K562 (cell line): ENCODE measurements around the gene SDHAF3. TPM values are rescaled to one million over a fixed set of nuclear protein-coding genes. Genes with fewer than 3 reads are reported as not detected.
A peak's percentile ranks its signal among the peaks of the same experiment; 100 is the strongest.

Source experiments
- BMI1 ChIP-seq: fragments of 150-350 bp; IDR thresholded peaks from 2 replicates; pipeline ENCODE4 v1.6.1; 2014; ENCODE audit warnings: low read length
- BRD9 ChIP-seq: fragments of 450-650 bp; IDR thresholded peaks from 2 replicates; pipeline ENCODE4 v1.6.1; 2018; ENCODE audit warnings: low read depth; ENCODE audit not compliant: partially characterized antibody
- CBX3 ChIP-seq, 2 experiments: IDR thresholded peaks; 1 replicate in 1 of 2; 2 replicates in 1 of 2; pipeline ENCODE4 v1.6.1; 2012; ENCODE audit warnings: inconsistent platforms in 2 of 2, low read length in 2 of 2, borderline replicate concordance in 1 of 2, control low read depth in 1 of 2
- CXXC5 ChIP-seq: fragments of 250-450 bp; sonication (Bioruptor Pico); IDR thresholded peaks from 2 replicates; pipeline ENCODE4 v1.8.0; 2022; ENCODE audit warnings: inconsistent platforms, mild to moderate bottlenecking, moderate library complexity
- FOS ChIP-seq: IDR thresholded peaks from 3 replicates; pipeline ENCODE4 v1.6.1; 2011; ENCODE audit not compliant: insufficient read length; ENCODE audit errors: extremely low read depth
- KLF10 ChIP-seq: fragments of 250-450 bp; sonication (Bioruptor Pico); IDR thresholded peaks from 2 replicates; pipeline ENCODE4 v1.6.1; 2021; ENCODE audit warnings: matching md5 sums
- MTA3 ChIP-seq: fragments of 450-650 bp; formaldehyde crosslinking; IDR thresholded peaks from 2 replicates; pipeline ENCODE4 v1.6.1; 2017; ENCODE audit warnings: mild to moderate bottlenecking, borderline replicate concordance
- MYBL2 ChIP-seq, 2 experiments: fragments of 450-650 bp in 1 of 2; sonication (generic) in 1 of 2; formaldehyde crosslinking in 1 of 2; IDR thresholded peaks; 2 replicates each; pipeline versions ENCODE4 v1.6.1 to v1.8.1; 2017 to 2022; ENCODE audit warnings: borderline replicate concordance in 1 of 2, inconsistent platforms in 1 of 2, low read depth in 1 of 2, mild to moderate bottlenecking in 1 of 2, missing genetic modification reagents in 1 of 2, moderate library complexity in 1 of 2
- NCOA2 ChIP-seq, 2 experiments: fragments of 450-650 bp; IDR thresholded peaks; 2 replicates each; pipeline ENCODE4 v1.6.1; 2018; ENCODE audit warnings: mild to moderate bottlenecking in 2 of 2, moderate library complexity in 1 of 2; ENCODE audit not compliant: partially characterized antibody in 2 of 2
- NFATC3 ChIP-seq: fragments of 450-650 bp; IDR thresholded peaks from 2 replicates; pipeline ENCODE4 v1.6.1; 2017; ENCODE audit warnings: mild to moderate bottlenecking
- PURB ChIP-seq: sonication (generic); formaldehyde crosslinking; IDR thresholded peaks from 2 replicates; pipeline ENCODE4 v1.9.0; 2021; ENCODE audit warnings: low read depth, mild to moderate bottlenecking, missing genetic modification reagents
- ZBTB7A ChIP-seq: IDR thresholded peaks from 2 replicates; pipeline ENCODE4 v1.6.1; 2011; ENCODE audit warnings: low read depth, mild to moderate bottlenecking, low read length, moderate library complexity, borderline replicate concordance; ENCODE audit not compliant: control insufficient read depth
- ZKSCAN1 ChIP-seq: fragments of 150-350 bp; IDR thresholded peaks from 2 replicates; pipeline ENCODE4 v1.6.1; 2016; ENCODE audit warnings: low read depth, low read length
- ZNF124 ChIP-seq: sonication (generic); formaldehyde crosslinking; IDR thresholded peaks from 2 replicates; pipeline ENCODE4 v1.8.1; 2022; ENCODE audit warnings: missing genetic modification reagents
- ZNF282 ChIP-seq: sonication (generic); formaldehyde crosslinking; IDR thresholded peaks from 2 replicates; pipeline ENCODE4 v1.8.1; 2023; ENCODE audit warnings: missing genetic modification reagents
- ZNF324 ChIP-seq: fragments of 250-450 bp; sonication (Bioruptor Pico); IDR thresholded peaks from 2 replicates; pipeline ENCODE4 v1.4.0; 2020; ENCODE audit warnings: mild to moderate bottlenecking
- ZNF644 ChIP-seq: fragments of 200-800 bp; sonication (Bioruptor generic); IDR thresholded peaks from 2 replicates; pipeline ENCODE4 v1.6.1; 2016; ENCODE audit warnings: low read depth, missing genetic modification characterization, missing compliant biosample characterization
- polyA plus RNA-seq, 8 experiments: library from polyadenylated mRNA; depleted of rRNA in 4 of 8; stranded (reverse) in 5 of 8; unstranded in 3 of 8; fragments of >200 nt; fragmentation: Nextera tagmentation in 2 of 8; fragmentation: Illumina TruSeq in 1 of 8; extraction: Ambion mirVana in 2 of 8; extraction: Trizol in 1 of 8; gene quantifications; 2 replicates each; pipeline versions ENCODE4 v1.2.1 to v1.2.3, GENCODE V29; 2011 to 2014; ENCODE audit warnings: inconsistent platforms in 1 of 8, missing spikeins in 1 of 8
- total RNA-seq, 7 experiments: library from RNA; depleted of rRNA in 6 of 7; stranded (reverse); fragments of >200 nt in 6 of 7; fragmentation: Illumina TruSeq in 2 of 7; extraction: Trizol in 2 of 7; gene quantifications; 2 replicates each; pipeline versions ENCODE4 v1.2.1 to v1.2.3, GENCODE V29; 2011 to 2021; ENCODE audit warnings: low replicate concordance in 1 of 7
- TF ChIP-seq, protein P1 (sequence below): IDR thresholded peaks from 3 replicates; pipeline ENCODE4 v1.6.1; 2011; ENCODE audit warnings: borderline replicate concordance, mild to moderate bottlenecking, moderate library complexity; ENCODE audit not compliant: insufficient read length; ENCODE audit errors: extremely low read depth
- TF ChIP-seq, protein P2 (sequence below): sonication (generic); formaldehyde crosslinking; IDR thresholded peaks from 2 replicates; pipeline ENCODE4 v1.8.0; 2023; ENCODE audit warnings: mild to moderate bottlenecking, missing genetic modification reagents

The SDHAF3 gene
- total and polyA plus RNA-seq, 9 of the 15 experiments (the other 6 are each of a cell fraction or from before 2014, with no cell fraction given): 51.5 to 403 (median 145) TPM

DNA sequence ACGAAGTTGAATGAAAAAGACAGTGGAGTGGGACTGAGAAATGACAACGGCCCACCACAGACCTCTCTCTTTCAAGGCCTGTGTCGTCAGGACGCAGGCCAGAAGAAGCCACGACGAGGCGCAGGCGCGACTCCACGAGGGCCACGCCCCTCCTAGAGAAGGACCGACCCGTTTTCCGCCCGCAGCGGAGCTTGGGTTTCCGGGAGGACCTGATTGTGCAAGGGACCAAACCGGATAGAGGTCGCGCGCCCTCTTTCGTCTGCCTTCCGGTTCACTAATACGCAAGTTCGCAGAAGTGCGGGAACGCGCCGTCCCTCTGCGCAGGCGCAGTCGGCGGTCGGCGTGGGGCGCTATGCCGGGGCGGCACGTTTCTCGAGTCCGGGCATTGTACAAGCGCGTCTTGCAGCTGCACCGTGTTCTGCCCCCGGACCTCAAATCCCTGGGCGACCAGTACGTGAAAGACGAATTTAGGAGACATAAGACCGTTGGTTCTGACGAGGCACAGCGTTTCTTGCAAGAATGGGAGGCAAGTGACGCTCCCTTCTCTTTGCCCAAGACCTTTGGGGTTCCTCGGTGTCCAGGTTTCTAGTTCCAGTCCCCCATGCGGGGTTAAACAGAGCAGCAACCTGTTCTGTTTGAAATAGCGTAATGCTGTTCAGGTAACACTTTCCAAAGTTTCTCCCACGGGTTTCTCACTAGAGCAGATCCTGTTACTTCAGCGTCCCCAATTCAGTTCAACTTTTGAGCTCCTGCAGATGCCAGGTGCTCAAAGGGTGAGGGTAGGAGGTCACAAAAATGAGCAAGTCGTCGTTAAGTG, at the start of gene SDHAF3 (continued):
- TF ChIP-seq, protein P1, sequence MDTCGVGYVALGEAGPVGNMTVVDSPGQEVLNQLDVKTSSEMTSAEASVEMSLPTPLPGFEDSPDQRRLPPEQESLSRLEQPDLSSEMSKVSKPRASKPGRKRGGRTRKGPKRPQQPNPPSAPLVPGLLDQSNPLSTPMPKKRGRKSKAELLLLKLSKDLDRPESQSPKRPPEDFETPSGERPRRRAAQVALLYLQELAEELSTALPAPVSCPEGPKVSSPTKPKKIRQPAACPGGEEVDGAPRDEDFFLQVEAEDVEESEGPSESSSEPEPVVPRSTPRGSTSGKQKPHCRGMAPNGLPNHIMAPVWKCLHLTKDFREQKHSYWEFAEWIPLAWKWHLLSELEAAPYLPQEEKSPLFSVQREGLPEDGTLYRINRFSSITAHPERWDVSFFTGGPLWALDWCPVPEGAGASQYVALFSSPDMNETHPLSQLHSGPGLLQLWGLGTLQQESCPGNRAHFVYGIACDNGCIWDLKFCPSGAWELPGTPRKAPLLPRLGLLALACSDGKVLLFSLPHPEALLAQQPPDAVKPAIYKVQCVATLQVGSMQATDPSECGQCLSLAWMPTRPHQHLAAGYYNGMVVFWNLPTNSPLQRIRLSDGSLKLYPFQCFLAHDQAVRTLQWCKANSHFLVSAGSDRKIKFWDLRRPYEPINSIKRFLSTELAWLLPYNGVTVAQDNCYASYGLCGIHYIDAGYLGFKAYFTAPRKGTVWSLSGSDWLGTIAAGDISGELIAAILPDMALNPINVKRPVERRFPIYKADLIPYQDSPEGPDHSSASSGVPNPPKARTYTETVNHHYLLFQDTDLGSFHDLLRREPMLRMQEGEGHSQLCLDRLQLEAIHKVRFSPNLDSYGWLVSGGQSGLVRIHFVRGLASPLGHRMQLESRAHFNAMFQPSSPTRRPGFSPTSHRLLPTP: no peak
- TF ChIP-seq NFATC3 (no peak), PURB (CRISPR knock-in tag) (no peak), ZNF124 (no peak), MTA3 (peak; percentile 84; the same call in 1 of the 2 replicates), ZKSCAN1 (peak; percentile 87), MYBL2 (IDR thresholded peaks at IDR 0.05; ENCODE audit: low read depth) (no peak; the same call in 1 of the 2 replicates), MYBL2 (CRISPR knock-in tag; IDR thresholded peaks at IDR 0.05; ENCODE audit: borderline replicate concordance) (no peak), BMI1 (no peak), ZNF282 (no peak), CBX3 (IDR thresholded peaks at IDR 0.05; ENCODE audit: borderline replicate concordance in 1 of 2, low read length in 2 of 2) (peak in 1 of 2 experiments; percentile 97; a peak in 2 of 3 replicates), ZBTB7A (peak; percentile 40; the same call in 1 of the 2 replicates), ZNF324 (CRISPR knock-in tag) (no peak), FOS (no peak), BRD9 (peak; percentile 40), NCOA2 (IDR thresholded peaks at IDR 0.05; ENCODE audit: partially characterized antibody in 2 of 2) (no peak), ZNF644 (tag) (peak; percentile 72), KLF10 (CRISPR knock-in tag) (no peak), CXXC5 (CRISPR knock-in tag) (peak; percentile 98)
- TF ChIP-seq, protein P2, sequence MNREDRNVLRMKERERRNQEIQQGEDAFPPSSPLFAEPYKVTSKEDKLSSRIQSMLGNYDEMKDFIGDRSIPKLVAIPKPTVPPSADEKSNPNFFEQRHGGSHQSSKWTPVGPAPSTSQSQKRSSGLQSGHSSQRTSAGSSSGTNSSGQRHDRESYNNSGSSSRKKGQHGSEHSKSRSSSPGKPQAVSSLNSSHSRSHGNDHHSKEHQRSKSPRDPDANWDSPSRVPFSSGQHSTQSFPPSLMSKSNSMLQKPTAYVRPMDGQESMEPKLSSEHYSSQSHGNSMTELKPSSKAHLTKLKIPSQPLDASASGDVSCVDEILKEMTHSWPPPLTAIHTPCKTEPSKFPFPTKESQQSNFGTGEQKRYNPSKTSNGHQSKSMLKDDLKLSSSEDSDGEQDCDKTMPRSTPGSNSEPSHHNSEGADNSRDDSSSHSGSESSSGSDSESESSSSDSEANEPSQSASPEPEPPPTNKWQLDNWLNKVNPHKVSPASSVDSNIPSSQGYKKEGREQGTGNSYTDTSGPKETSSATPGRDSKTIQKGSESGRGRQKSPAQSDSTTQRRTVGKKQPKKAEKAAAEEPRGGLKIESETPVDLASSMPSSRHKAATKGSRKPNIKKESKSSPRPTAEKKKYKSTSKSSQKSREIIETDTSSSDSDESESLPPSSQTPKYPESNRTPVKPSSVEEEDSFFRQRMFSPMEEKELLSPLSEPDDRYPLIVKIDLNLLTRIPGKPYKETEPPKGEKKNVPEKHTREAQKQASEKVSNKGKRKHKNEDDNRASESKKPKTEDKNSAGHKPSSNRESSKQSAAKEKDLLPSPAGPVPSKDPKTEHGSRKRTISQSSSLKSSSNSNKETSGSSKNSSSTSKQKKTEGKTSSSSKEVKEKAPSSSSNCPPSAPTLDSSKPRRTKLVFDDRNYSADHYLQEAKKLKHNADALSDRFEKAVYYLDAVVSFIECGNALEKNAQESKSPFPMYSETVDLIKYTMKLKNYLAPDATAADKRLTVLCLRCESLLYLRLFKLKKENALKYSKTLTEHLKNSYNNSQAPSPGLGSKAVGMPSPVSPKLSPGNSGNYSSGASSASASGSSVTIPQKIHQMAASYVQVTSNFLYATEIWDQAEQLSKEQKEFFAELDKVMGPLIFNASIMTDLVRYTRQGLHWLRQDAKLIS (CRISPR knock-in tag): peak; percentile 86; the same call in 1 of the 2 replicates
